ENCODE results near the gene PKD2. TPM values are rescaled to one million over a fixed set of nuclear protein-coding genes. Genes with fewer than 3 reads are reported as not detected.

Gene PKD2
- total RNA-seq, 2 donors from 2014 or later, result 58.1 to 93.8 TPM

DNA sequence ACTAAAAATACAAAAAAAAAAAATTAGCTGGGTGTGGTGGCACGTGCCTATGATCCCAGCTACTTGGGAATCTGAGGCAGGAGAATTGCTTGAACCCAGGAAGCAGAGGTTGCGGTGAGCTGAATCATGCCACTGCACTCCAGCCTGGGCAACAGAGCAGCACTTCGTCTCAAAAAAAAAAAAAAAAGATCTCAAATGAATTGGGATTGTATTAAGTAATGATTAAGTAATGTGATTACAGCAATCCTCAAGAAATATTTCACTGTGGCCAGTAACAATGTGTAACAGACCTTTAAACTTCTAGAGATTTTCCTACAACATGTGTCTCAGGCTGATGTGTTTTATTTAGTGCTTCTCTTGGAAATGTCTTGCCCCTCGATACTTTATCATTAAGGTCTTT lies 46.8 kb downstream of the PKD2 start:
- DNase-seq (ENCODE audit: low spot score), result no peak
- intact Hi-C loops (cut with DNase I), result no loop called here

DNA sequence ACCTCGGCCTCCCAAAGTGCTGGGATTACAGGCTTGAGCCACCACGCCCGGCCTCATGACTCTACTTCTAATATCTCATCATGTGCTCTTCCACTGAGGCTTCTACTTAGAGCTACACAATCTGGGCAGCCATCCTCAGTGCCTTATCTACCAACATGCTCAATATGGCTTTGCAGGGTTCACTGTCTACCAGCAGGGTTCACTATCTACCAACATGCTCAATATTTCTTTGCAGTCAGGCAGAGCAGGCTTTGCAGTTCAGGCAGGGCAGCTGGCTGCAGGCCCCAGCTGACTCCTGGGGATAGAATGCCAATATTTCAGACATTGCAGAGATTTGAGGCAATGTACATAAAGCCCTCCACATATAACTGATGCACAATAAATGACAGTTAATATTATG lies 47.5 kb downstream of the PKD2 start:
- DNase-seq (ENCODE audit: low spot score), result no peak
- intact Hi-C loops (cut with DNase I), result no loop called here

DNA sequence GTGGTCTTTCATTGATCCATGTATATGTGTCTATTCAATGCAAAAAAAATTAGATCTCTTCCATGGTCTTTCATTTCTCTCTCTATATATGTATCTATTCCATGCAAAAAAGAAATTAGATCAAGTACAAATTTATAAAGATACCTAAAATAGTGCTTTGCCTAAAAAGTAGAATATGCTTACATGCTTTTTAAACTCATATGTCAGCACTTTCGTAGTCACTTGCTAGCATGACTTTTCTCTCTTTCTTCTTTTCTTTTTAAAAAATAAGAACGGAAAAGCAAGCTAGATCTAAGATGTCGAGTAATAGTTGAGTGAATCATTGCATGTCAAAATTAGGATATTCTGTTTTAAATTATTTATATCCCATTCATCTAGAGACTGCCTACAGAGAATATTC lies 50.9 kb downstream of the PKD2 start:
- intact Hi-C loops (cut with DNase I), result no loop called here

DNA sequence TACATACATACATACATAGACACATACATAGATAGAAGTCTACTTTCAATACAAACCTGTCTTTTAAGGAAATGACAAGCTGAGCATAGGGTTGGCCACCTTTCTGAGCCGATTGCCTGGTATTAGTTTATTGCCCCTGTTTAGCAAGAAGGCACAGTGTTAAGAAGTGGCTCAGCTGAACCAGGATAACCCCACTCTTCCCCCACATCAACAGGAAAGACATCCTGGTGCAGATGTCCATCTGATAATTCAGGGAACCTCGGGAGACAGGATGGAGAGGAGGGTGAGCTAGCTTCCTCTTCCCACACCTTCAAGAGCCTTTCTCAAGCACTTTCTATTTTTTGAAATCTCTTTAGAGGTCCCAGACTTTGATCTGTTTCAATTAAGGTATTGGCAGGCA lies 52.3 kb downstream of the PKD2 start:
- DNase-seq (ENCODE audit: low spot score), result no peak
- intact Hi-C loops (cut with DNase I), result no loop called here

More for the DNA sequence above, 50.9 kb downstream of the PKD2 start:
- no peak for DNase-seq (ENCODE audit: low spot score)

DNA sequence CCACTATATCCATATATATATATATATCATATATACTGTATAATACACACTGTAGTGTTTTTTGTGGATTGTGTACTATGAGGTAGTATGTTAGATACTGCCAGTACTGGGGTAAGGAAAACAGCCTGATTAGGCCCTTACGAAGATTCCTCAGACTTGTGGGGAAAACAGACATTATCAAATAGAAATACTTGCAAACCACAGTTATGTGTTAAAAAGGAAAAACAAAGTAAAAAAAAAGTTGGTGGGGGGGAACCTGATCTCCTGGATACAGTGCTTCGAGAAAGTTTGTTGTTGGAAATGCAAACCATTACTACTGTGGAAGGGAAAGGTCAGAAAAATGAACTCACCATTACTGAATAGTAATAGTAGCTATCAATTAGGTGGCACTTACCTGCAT lies 53.0 kb downstream of the PKD2 start:
- DNase-seq (ENCODE audit: low spot score), result no peak
- intact Hi-C loops (cut with DNase I), result no loop called here

DNA sequence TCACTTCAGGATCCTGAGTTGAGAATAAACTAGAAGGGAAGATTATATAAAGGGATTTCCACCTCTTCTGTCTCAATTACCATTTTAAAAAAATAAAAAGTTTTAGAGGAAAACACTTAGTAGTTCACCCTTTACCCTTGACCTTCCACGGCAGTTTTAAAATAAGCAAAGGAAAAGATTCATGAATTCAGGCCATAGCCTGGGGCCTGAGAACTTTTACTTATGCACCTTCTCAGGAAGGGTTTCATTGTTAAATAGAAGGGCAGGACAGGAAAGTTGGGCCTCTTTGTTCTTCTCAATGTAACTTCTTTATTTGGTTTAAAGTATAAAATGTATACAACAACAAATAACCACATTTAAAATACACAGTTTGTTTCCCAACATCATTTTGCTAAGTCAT lies 54.9 kb downstream of the PKD2 start:
- DNase-seq (ENCODE audit: low spot score), result no peak
- intact Hi-C loops (cut with DNase I), result no loop called here

DNA sequence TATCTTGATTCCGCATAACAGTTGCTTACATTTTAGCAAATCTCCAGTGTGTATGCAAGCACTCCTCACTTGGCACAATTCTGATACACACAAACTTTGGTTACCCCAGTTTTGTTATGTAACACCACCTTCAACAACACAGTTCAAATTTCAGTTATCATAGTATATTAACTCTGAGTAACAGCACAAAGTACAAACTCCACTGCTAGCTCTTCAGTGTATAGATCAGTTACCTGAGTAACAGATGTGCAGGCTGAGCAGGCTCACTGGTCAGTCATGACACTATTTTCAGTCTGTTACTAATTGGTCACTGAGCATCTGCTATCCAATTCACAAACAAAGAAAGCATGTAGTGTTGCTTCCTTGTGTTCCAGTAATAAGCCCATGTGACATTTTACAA lies 55.4 kb downstream of the PKD2 start:
- DNase-seq (ENCODE audit: low spot score), result no peak
- intact Hi-C loops (cut with DNase I), result no loop called here

DNA sequence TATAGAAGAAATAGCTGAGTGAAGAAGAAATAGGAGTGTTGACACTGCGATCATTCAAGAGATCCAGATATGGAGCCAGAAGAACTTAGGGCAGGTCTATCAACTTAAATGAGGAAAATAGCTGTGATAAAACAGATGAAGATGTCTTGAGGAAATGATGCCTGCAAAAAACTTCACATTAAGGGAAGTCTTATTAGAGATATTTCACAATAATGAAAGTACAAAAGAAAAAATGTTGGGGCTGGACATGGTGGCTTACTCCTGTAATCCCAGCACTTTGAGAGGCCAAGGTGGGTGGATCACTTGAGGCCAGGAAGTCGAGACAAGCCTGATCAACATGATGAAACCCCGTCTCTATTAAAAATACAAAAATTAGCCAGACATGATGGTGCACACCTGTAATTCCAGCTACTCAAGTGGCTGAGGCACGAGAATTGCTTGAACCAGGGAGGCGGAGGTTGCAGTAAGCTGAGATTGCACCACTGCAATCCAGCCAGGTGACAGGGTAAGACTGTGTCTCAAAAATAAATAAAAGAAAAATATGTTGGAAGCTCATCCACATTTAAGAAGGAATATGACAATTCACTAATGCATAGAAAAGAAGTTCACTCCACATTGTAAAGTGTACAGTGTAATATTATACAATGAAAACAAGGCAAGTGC lies 56.3 kb downstream of the PKD2 start:
- no peak for DNase-seq (ENCODE audit: low spot score)

DNA sequence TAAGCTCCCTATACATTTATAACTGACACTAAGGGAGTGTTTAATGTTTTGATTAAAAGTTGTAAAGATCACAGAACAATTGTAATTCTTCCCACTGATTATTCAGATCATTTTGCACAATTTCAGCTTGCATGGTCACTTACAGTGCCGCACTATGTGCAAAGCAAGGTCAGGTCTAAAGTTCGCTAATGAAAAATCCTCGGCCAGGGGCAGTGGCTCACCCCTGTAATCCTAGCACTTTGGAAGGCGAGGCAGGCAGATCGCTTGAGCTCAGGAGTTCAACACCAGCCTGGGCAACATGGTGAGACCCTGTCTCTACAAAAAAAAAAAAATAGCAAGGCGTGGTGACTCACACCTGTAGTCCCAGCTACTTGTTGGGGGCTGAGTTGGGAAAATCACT lies 57.0 kb downstream of the PKD2 start:
- DNase-seq (ENCODE audit: low spot score), result no peak
- intact Hi-C loops (cut with DNase I), result no loop called here

More for the DNA sequence above, 56.3 kb downstream of the PKD2 start:
- intact Hi-C loops (cut with DNase I), result no loop called here

DNA sequence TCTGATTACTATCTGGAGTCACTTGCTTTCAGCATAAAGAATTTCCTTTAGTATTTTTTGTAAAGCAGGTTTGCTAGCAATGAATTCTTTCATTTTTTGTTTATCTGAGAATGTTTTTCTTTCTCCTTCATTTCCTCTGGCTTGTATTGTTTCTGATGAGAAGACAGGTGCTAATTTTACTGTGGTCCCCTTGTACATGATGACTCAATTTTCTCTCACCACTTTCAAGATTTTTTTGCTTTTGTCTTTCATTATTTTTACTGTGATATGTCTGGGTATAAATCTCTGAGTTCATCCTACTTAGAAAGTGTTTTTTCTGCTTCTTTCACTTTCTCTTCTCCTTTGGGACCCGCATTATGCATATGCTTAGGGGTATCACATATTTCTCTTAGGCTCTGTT lies 62.6 kb downstream of the PKD2 start:
- intact Hi-C loops (cut with DNase I), result no loop called here
- DNase-seq (ENCODE audit: low spot score), result no peak

DNA sequence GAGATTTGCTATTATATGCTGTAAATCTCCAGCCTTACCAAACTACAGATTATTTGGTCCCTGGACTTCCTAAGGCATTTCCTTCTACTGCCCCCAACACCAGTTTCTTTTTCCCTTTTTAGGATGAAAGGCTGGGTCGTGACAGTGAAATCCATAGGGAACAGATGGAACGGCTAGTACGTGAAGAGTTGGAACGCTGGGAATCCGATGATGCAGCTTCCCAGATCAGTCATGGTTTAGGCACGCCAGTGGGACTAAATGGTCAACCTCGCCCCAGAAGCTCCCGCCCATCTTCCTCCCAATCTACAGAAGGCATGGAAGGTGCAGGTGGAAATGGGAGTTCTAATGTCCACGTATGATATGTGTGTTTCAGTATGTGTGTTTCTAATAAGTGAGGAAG lies 67.9 kb downstream of the PKD2 start:
- intact Hi-C loops (cut with DNase I), result no loop called here
- no peak for DNase-seq (ENCODE audit: low spot score)

DNA sequence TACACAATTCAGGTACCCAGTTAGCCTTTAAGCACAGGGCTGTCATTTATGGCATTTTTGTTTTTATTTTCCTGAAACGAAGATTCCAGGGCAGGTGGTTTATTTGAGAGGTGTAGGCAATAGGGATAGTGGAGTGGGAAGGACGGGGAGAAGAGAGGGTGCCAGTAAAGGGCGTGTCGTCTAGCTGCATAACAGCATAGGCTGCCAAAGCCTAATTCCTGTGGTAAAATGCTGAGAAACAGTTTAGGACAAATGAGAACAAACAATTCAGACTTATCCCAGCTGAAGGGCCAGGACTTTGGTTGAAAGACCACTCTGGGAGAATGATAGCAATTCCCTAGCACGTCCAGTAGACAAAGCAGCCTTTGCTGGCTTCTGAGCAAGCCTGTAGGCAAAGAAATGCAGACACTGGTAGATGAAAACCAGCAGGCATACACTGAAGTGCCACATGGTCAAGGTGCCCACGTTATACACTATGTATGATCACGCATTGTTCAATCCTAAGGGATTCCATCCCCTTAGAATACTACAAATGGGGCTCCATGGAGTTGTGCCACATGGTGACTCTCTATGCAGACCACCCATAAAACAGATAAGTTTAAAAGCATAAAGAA lies 70.6 kb downstream of the PKD2 start:
- no peak for DNase-seq (ENCODE audit: low spot score)
- intact Hi-C loops (cut with DNase I), result no loop called here

DNA sequence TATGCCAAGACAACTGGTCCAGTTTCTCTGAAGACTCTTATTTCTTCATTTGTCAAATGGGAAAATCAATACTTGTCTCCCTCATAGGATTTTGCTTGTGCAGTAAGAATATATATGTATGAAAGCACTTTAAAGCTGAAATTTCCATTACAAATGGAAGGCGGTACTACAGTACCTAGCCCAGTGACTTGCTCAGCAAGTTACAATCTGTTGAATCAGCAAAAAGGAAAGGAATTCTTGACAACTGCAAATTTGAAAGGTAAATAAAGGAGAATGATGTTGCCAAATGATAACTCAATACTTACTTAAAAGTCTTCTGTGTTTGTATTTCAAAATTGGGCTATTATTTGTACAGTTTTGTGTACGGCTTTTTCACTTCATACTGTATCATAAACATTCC lies 71.1 kb downstream of the PKD2 start:
- intact Hi-C loops (cut with DNase I), result no loop called here
- DNase-seq (ENCODE audit: low spot score), result no peak

DNA sequence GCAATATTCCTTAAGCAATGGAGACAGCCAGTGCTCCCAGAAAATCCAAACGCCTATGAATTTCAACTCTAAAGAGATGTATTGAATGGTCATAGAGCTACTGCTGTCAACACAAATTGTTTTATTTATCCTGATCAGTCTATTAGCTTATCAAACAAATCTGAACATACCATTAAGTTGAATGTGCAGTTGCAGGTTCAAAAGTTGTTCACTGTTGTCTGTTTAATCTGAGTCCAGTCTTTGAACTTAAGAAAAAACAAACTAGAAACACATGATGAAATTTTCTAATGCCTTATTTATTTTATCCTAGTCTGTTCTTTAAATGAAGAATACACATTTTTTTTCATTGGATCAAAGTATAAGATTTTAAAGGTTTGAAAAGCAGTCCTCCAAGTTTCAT lies 73.2 kb downstream of the PKD2 start:
- DNase-seq (ENCODE audit: low spot score), result no peak

DNA sequence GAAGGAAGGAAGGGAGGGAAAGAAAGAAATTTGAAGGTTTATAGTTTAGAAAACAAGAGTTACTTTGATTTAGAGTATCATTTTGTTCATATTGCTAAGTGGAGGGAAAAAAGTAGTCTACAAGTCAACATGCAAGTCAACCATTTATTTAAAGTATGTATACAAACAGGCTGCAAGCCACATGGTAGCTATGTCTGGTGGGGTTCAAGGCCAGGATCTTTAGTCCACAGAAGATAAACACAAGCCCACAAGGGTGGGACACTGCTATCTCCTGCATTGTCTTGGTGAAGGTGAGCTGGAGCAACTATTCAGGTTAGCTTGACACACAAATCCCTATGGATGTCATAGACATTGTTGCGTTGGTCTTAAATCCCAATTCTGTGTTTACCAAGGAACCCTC lies 79.6 kb downstream of the PKD2 start:
- intact Hi-C loops (cut with DNase I), result no loop called here
- DNase-seq (ENCODE audit: low spot score), result no peak

More for the DNA sequence above, 73.2 kb downstream of the PKD2 start:
- intact Hi-C loops (cut with DNase I), result no loop called here

DNA sequence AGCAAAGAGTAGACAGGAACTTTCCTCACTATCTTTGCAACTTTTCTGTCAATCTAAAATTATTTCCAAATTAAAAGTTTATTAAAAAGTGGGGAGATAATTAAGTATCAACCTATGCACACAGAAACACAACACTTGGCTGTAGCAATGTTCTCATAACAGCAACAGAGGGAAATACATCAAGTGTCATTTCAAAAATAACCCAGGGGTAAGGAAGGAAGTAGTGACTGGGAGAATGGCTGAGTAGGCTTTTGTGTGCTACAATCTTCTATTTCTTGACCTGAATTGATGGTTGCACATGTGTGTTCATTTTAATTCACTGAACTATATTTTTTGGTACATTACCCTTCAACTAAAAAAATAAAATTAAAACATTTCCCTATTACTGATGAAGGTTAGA lies 83.5 kb downstream of the PKD2 start:
- DNase-seq (ENCODE audit: low spot score), result no peak
- intact Hi-C loops (cut with DNase I), result no loop called here

DNA sequence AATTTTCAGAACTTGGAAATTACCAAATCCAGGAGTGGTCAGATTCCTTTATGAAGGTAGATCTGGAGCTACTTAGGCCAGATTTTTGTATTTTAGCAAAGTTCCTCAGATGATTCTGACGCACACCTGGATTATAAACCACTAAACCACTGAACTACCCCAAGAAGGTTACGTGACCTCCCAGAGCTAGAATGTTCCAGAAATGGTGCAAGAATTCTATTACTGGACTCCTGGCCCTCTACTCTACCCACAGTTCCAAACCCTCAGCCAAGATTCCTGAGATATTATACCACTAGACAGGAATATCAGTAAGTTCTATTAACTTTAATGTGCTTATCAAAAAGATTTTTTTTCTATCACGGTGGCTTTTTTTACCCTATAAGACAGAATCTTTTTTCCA lies 83.9 kb downstream of the PKD2 start:
- no peak for DNase-seq (ENCODE audit: low spot score)
- intact Hi-C loops (cut with DNase I), result no loop called here

DNA sequence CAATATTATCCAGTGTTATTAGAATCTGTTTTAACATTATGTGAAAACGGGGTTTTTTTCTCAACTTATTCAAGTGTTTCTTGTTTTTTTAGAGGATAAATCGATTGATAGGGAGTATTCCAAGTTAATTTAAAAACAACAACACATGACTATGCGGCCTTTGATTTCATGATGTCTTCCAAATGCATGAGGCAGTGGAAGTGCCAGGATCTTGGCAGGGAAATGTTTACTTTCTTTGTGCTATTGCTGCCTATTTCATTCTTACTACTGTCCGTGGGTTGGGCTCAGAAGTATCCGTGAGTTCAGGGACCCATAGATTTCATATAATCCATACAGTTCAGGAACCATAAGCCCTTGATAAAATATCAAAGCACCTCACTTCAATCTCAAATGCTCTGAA lies 86.4 kb downstream of the PKD2 start:
- no peak for DNase-seq (ENCODE audit: low spot score)

DNA sequence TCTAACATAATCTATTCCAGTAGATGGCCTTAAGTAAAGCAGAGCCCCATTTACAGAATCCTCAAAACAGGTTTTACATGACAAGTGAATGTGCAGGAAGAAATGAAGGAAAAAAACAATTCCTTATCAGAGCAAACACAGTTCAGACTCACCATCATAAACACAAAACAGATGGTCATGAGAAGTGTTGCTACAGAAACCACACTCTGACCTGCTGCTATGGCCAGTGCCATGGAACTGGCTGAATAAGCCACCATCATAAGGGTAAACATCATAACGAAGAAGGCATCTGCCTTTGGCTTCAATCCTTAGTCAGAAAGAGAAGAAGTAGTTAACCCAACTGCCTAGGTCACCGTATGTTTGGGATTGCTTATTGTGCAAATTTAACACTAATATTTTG lies 89.9 kb downstream of the PKD2 start:
- DNase-seq (ENCODE audit: low spot score), result no peak
- intact Hi-C loops (cut with DNase I), result no loop called here

More for the DNA sequence above, 86.4 kb downstream of the PKD2 start:
- intact Hi-C loops (cut with DNase I), result no loop called here

DNA sequence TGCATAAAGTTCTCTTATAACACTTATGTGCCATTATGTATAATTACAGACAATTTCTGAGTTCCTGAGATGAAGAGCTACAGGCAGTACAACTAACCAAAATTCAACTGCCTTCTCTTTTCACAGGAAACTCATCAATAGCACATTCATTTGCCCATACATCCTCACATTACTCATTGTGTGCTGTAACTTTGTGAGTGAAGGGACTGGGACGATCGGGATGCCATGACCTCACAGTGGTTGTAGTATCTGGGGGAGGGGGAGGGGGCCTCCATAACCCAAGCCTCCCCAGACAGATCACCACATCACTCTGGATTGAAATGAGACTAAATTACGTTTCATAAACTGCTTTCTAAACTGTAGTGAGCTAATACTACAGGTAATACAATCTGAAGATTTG lies 90.3 kb downstream of the PKD2 start:
- intact Hi-C loops (cut with DNase I), result no loop called here
- DNase-seq (ENCODE audit: low spot score), result no peak

DNA sequence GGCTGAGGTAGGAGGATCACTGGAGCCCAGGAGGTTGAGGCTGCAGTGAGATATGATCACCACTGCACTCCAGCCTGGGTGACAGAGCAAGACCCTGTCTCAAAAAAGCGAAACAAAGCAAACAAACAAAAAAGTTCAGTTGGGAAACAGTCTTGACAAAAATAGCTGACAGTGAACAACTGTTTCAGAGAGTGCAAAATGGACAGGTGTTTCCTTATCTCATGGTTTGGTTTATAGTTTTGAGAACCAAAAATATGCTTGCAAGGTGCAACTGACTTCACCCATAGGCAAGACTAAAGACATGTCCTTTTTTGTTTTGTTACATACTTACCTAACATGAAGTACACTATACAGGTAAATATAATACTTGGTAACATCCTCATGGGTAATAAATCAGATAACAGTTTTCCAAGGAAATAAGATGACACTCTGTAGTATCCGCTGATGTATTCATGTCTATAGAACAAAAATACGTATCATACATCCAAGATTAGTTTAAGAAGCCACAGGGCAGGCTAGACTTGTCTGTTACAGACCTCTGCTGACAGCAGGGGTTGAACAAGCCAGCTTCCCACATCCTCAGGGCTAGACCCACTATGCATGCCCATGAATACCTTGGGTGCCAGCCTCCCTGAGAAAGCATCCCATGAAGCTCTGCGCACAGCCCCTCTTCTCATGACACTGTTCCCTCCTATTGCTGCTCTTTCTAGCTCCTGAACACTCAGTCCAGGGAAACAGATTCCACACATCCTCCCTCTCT lies 91.7 kb downstream of the PKD2 start:
- no peak for DNase-seq (ENCODE audit: low spot score)
- intact Hi-C loops (cut with DNase I), result no loop called here
